Common myeloid progenitor, CD34-positive (primary cell): ENCODE data around the gene ITM2C.

Experiments
- CTCF ChIA-PET: fragments of 350-600 bp; sonication (Branson Sonifier 250); formaldehyde crosslinking; loops from one replicate; lab custom pipeline; 2021; ENCODE audit warnings: antibody characterized with exemption; lab: Charles Lee
- POLR2A ChIA-PET: fragments of 350-600 bp; sonication (Branson Sonifier 250); formaldehyde crosslinking; loops from one replicate; lab custom pipeline; 2021; ENCODE audit warnings: antibody characterized with exemption; lab: Charles Lee
- DNase-seq, 3 donors: peaks; one replicate each; pipeline versions ENCODE4 v3.0.0 to v3.0.0-alpha.2; 2013
- H3K27ac ChIP-seq, 2 experiments: 1 replicate in 1 of 2; 2 replicates in 1 of 2; pipeline ENCODE4 v1.7.0; 2013; ENCODE audit warnings: inconsistent platforms in 2 of 2, low read length in 2 of 2, mild to moderate bottlenecking in 2 of 2, low read depth in 1 of 2, moderate library complexity in 1 of 2; ENCODE audit not compliant: severe bottlenecking in 2 of 2, insufficient read depth in 1 of 2, poor library complexity in 1 of 2
- H3K27me3 ChIP-seq, 5 experiments: replicated peaks in 2 of 5; 1 replicate in 3 of 5; 2 replicates in 2 of 5; pipeline versions ENCODE4 v1.6.1 to v1.7.0; 2013; ENCODE audit warnings: low read length in 4 of 5, mild to moderate bottlenecking in 2 of 5, moderate library complexity in 2 of 5, inconsistent platforms in 1 of 5; ENCODE audit not compliant: insufficient read depth in 5 of 5, control insufficient read depth in 4 of 5
- H3K36me3 ChIP-seq, 4 experiments: 1 replicate in 2 of 4; 2 replicates in 2 of 4; pipeline versions ENCODE4 v1.6.1 to v1.7.0; 2013; ENCODE audit warnings: low read length in 3 of 4, control low read depth in 1 of 4, mild to moderate bottlenecking in 1 of 4; ENCODE audit not compliant: control insufficient read depth in 4 of 4, insufficient read depth in 4 of 4
- H3K4me1 ChIP-seq, 4 experiments: 1 replicate in 3 of 4; 2 replicates in 1 of 4; pipeline versions ENCODE4 v1.6.1 to v1.7.1; 2013; ENCODE audit warnings: low read length in 3 of 4, mild to moderate bottlenecking in 3 of 4, control low read depth in 1 of 4, inconsistent platforms in 1 of 4, moderate library complexity in 1 of 4; ENCODE audit not compliant: control insufficient read depth in 4 of 4, insufficient read depth in 4 of 4; ENCODE audit errors: control extremely low read depth in 1 of 4
- H3K4me3 ChIP-seq, 7 experiments: 1 replicate in 4 of 7; 2 replicates in 3 of 7; pipeline versions ENCODE4 v1.5.1 to v1.7.0; 2013; ENCODE audit warnings: mild to moderate bottlenecking in 7 of 7, low read length in 6 of 7, moderate library complexity in 6 of 7, inconsistent platforms in 2 of 7, low read depth in 2 of 7, control low read depth in 1 of 7; ENCODE audit not compliant: insufficient read depth in 4 of 7, control insufficient read depth in 1 of 7; ENCODE audit errors: extremely low read depth in 1 of 7
- H3K9me3 ChIP-seq, 5 experiments: 1 replicate in 4 of 5; 2 replicates in 1 of 5; pipeline versions ENCODE4 v1.6.1 to v1.7.1; 2013; ENCODE audit warnings: low read length in 4 of 5, mild to moderate bottlenecking in 2 of 5, inconsistent platforms in 1 of 5, low read depth in 1 of 5, moderate library complexity in 1 of 5; ENCODE audit not compliant: control insufficient read depth in 4 of 5, insufficient read depth in 2 of 5; ENCODE audit errors: control extremely low read depth in 1 of 5
- WGBS: methylation state at CpG from one replicate; pipeline ENCODE4 v1.1.5; 2013; ENCODE audit not compliant: insufficient coverage; 5-methylcytosine and 5-hydroxymethylcytosine counted together

ITM2C gene

GRCh38 chr2:230893841-230894781 is 29.4 kb downstream of the ITM2C start:
- Histone ChIP-seq H3K27me3 (no peaks in the 10 kb centered on the region), H3K4me3 (no peak overlapping the region), H3K4me1 (peaks cover 2 to 33% (median 16%) of the 10 kb centered on the region in 4 experiments), H3K27ac (no peak overlapping the region), H3K36me3 (no peaks in the 10 kb centered on the region), H3K9me3 (no peaks in the 10 kb centered on the region)
- POLR2A ChIA-PET, result no interaction called here
- DNase-seq, result peak in 2 of 3 donors; percentile 44 to 67
- CTCF ChIA-PET, result interaction anchor here (1.5 to 5.4 kb wide), 7 partner anchors 7 to 63 kb away, joined by 3 to 22 read pairs (median 8); no protein-coding TSS in a partner anchor
- WGBS, result 66% methylated on average over 18 of the region's 19 CpGs

- Histone ChIP-seq H3K9me3 (no peaks in the 10 kb centered on the region), H3K27ac (no peak overlapping the region), H3K36me3 (no peaks in the 10 kb centered on the region), H3K4me1 (peaks cover 2 to 33% (median 17%) of the 10 kb centered on the region in 4 experiments), H3K27me3 (no peaks in the 10 kb centered on the region), H3K4me3 (no peak overlapping the region)
- ChIA-PET POLR2A (no interaction called here), CTCF (interaction anchor here (1.0 to 2.6 kb wide), 9 partner anchors 8 to 154 kb away, joined by 3 to 16 read pairs (median 4); partner anchors contain the start of gene ITM2C)
- peak in 1 of 3 donors; percentile 33 for DNase-seq
- 98% methylated on average over 4 of the region's 6 CpGs for WGBS
Observed at GRCh38 chr2:230895536-230896345, 31.0 kb downstream of the ITM2C start.

DNA sequence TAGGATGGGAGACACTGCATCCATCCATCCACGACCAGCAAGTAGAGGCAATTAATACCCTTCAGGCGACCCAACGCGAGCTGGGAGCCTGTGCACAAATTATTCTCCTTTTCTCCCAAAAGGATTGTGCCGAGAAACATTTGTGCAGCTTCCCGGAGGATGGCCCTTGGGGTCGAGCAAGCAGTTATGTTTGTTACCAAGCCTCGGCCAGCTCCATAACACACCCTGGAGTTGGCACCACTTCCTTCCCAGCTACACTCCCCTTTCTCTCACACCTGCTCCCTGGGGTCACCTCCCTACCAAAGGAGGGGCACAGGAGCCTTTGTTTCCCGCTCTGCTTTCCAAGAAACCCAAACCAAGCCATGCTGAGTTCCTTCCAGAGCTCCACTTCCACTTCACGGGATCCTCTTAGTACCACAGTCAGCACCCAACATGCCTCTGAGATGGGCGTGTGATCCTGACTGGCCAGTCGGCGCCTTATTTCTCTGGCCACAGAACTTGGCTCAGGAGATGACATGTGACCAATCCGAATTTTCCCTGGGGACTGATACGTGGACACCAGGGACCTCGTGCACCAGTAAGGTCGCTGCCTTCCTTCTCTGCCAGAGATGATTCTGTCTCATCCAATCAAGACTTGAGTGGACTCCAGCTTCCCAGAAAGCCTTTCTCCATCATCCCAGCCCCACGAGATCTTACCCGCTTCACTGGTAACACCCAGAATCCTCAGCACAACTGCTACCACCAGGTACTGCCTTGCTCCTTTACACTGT is 31.8 kb downstream of the ITM2C start:
- POLR2A ChIA-PET, result no interaction called here
- Histone ChIP-seq H3K27me3 (no peaks in the 10 kb centered on the region), H3K4me3 (no peak overlapping the region), H3K4me1 (peaks cover 2 to 30% (median 17%) of the 10 kb centered on the region in 4 experiments), H3K27ac (no peak overlapping the region), H3K36me3 (no peaks in the 10 kb centered on the region), H3K9me3 (no peaks in the 10 kb centered on the region)
- DNase-seq, result no peak
- whole genome bisulfite sequencing, result 97% methylated on average over 19 of the region's 19 CpGs
- CTCF ChIA-PET, result interaction anchor here (0.9 to 2.6 kb wide), 10 partner anchors 8 to 159 kb away, joined by 3 to 16 read pairs (median 4); partner anchors contain the start of gene ITM2C

DNA sequence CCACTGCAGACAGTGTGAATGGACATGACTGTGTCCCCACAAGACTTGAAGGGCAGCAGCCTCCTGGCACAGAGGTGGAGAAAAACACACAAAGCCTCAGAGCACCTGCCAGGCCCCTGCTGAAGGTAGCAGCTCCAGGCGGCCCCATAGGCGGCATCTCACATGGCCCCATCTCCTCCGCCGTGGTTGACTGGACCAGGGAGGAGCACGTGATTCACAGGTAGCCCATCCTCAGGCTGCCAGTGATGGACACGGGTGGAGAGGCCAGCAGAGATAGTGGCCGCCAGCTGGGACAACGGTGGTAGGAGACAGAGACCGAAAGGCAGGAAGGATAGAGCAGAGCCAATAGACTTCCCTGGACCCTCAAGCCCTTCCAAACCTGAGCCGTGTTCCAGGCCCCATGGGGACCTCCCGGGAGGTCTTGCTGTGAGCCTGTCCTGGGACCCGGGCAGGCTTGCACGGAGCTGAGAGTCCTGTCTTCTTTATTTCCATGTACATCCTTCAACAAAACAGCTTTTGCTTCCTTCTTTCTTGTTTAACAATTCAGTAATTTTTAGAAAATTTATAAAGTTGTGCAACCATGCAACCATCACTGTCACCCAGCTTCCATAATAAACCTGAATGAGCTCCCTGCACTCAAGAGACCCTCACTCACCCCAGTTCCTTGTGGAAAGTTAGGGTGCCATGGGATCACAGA is 33.4 kb downstream of the ITM2C start:
- H3K4me3 ChIP-seq, result no peak overlapping the region
- H3K4me1 ChIP-seq, result peaks cover 2 to 27% (median 17%) of the 10 kb centered on the region in 4 experiments
- no peak for DNase-seq
- H3K27me3 ChIP-seq, result no peaks in the 10 kb centered on the region
- no peaks in the 10 kb centered on the region for H3K36me3 ChIP-seq
- CTCF ChIA-PET, result interaction anchor here (0.9 to 2.6 kb wide), 7 partner anchors 14 to 89 kb away, joined by 3 to 16 read pairs (median 5); no protein-coding TSS in a partner anchor
- POLR2A ChIA-PET, result no interaction called here
- H3K27ac ChIP-seq, result no peak overlapping the region
- WGBS, result 100% methylated on average over 11 of the region's 13 CpGs
- H3K9me3 ChIP-seq, result no peaks in the 10 kb centered on the region

DNA sequence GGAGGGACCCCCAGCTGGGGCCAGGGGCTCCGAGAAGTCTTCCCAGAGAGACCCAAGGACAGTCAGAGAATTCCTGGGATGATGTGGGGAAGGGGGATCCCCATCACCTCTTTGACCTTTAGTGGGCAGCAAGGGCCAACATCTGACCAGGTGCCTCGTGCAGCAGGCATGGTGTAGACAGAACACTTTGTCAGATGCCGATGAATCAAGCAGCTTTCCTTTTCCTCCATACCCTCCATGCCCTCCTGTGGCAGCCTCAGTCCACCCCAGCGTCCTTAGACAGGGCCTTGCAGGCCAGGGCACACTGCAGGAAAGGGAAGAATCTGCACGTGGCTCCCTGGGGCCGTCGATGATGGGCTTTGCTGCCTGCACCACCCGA is 34.0 kb downstream of the ITM2C start:
- Histone ChIP-seq H3K4me3 (no peak overlapping the region), H3K27me3 (no peaks in the 10 kb centered on the region), H3K36me3 (no peaks in the 10 kb centered on the region), H3K27ac (no peak overlapping the region), H3K9me3 (no peaks in the 10 kb centered on the region), H3K4me1 (peaks cover 2 to 24% (median 14%) of the 10 kb centered on the region in 4 experiments)
- no peak for DNase-seq
- ChIA-PET POLR2A (no interaction called here), CTCF (interaction anchor here (1.0 to 2.0 kb wide), 5 partner anchors 14 to 87 kb away, joined by 3 to 8 read pairs (median 5); no protein-coding TSS in a partner anchor)
- 80% methylated on average over 7 of the region's 8 CpGs for WGBS

DNA sequence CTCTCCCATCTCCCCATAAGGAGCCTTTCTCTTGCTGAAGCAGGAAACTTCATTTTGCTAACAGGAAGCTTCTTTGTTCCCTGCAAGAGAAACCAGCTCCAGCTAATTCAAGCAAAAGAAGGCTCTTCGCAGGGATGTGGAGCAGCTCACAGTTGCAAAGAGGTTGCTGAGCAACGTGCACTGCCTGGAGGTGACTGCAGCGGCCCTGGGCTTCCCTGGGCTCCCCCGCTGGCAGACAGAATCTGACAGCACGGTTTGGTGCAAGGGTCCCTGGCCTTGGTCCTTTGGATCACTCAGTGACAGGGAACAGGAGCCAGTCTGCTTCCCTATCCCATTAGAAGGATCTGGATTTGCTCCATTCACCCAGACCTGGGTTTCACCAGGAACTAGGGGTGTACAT is 34.5 kb downstream of the ITM2C start:
- ChIA-PET CTCF (interaction anchor here (1.0 to 3.7 kb wide), 6 partner anchors 13 to 88 kb away, joined by 3 to 35 read pairs (median 5); no protein-coding TSS in a partner anchor), POLR2A (no interaction called here)
- Histone ChIP-seq H3K27me3 (no peaks in the 10 kb centered on the region), H3K36me3 (no peaks in the 10 kb centered on the region), H3K4me3 (no peak overlapping the region), H3K27ac (no peak overlapping the region), H3K4me1 (peaks cover 0 to 18% (median 8%) of the 10 kb centered on the region in 4 experiments), H3K9me3 (no peaks in the 10 kb centered on the region)
- DNase-seq, result no peak
- WGBS, result 69% methylated on average over 5 of the region's 5 CpGs
